HG02571 (cell line): ENCODE measurements around the gene SIGLEC9.

Source experiments
- ATAC-seq: cut with Tn5 transposase; IDR thresholded peaks from one replicate; pipeline ENCODE4 v1.9.1; 2021; ENCODE audit warnings: mild to moderate bottlenecking, moderate library complexity; ENCODE audit not compliant: unreplicated experiment

Gene SIGLEC9

GRCh38 chr19:51124729-51125128, at the start of gene SIGLEC9:
SIGLEC9 (plus strand) TSS chr19:51124906; CDS start chr19:51124975, 69 bp downstream.
- no peak for ATAC-seq

- ATAC-seq, result no peak
Measured at GRCh38 chr19:51075998-51076397, 48.7 kb upstream of the SIGLEC9 start.

- no peak for ATAC-seq
Measured at GRCh38 chr19:51076631-51077213, 48.0 kb upstream of the SIGLEC9 start.

- no peak for ATAC-seq
Measured at GRCh38 chr19:51078104-51078503, 46.6 kb upstream of the SIGLEC9 start.

GRCh38 chr19:51078731-51079130, 46.0 kb upstream of the SIGLEC9 start:
- no peak for ATAC-seq

GRCh38 chr19:51079481-51080110, 45.1 kb upstream of the SIGLEC9 start:
- no peak for ATAC-seq

GRCh38 chr19:51081476-51081875, 43.2 kb upstream of the SIGLEC9 start:
- no peak for ATAC-seq

GRCh38 chr19:51082611-51083010, 42.1 kb upstream of the SIGLEC9 start, which contains the start of gene KLK14:
KLK14 (minus strand) TSS chr19:51082887; CDS start chr19:51082614, 273 bp downstream.
- no peak for ATAC-seq

- no peak for ATAC-seq
Measured at GRCh38 chr19:51083181-51083580, 41.5 kb upstream of the SIGLEC9 start.

- ATAC-seq, result no peak
Measured at GRCh38 chr19:51083783-51084182, 40.9 kb upstream of the SIGLEC9 start.

- no peak for ATAC-seq
Measured at GRCh38 chr19:51084505-51084904, 40.2 kb upstream of the SIGLEC9 start.

- ATAC-seq, result no peak
Measured at GRCh38 chr19:51086153-51086850, 38.4 kb upstream of the SIGLEC9 start.

- ATAC-seq, result no peak
Measured at GRCh38 chr19:51089786-51090185, 34.9 kb upstream of the SIGLEC9 start.

GRCh38 chr19:51090471-51090870, 34.2 kb upstream of the SIGLEC9 start:
- no peak for ATAC-seq

GRCh38 chr19:51091126-51091525, 33.6 kb upstream of the SIGLEC9 start:
- no peak for ATAC-seq

- no peak for ATAC-seq
Measured at GRCh38 chr19:51091895-51092873, 32.5 kb upstream of the SIGLEC9 start.

- no peak for ATAC-seq
Measured at GRCh38 chr19:51093101-51093500, 31.6 kb upstream of the SIGLEC9 start.

- no peak for ATAC-seq
Measured at GRCh38 chr19:51093510-51094345, 31.0 kb upstream of the SIGLEC9 start.

GRCh38 chr19:51094696-51095279, 29.9 kb upstream of the SIGLEC9 start:
- ATAC-seq, result no peak
